Breast epithelium (tissue), 3 donors: ENCODE measurements around the gene ZNF609.

ENCODE experiments used
- POLR2A ChIP-seq: fragments of 450-650 bp; IDR thresholded peaks from one replicate; pipeline ENCODE4 v1.6.1; 2016; ENCODE audit warnings: antibody characterized with exemption, mild to moderate bottlenecking, moderate library complexity
- POLR2AphosphoS5 ChIP-seq, 3 donors: sonication (generic); formaldehyde crosslinking; IDR thresholded peaks; one replicate each; pipeline ENCODE4 v1.6.1; 2017; ENCODE audit warnings: antibody characterized with exemption in 3 of 3
- TF ChIP-seq, protein P1 (sequence below), 3 donors: fragments of 450-650 bp; IDR thresholded peaks; one replicate each; pipeline ENCODE4 v1.5.1; 2016 to 2017; ENCODE audit warnings: antibody characterized with exemption in 3 of 3, mild to moderate bottlenecking in 3 of 3, moderate library complexity in 3 of 3

- TF ChIP-seq, protein P1, sequence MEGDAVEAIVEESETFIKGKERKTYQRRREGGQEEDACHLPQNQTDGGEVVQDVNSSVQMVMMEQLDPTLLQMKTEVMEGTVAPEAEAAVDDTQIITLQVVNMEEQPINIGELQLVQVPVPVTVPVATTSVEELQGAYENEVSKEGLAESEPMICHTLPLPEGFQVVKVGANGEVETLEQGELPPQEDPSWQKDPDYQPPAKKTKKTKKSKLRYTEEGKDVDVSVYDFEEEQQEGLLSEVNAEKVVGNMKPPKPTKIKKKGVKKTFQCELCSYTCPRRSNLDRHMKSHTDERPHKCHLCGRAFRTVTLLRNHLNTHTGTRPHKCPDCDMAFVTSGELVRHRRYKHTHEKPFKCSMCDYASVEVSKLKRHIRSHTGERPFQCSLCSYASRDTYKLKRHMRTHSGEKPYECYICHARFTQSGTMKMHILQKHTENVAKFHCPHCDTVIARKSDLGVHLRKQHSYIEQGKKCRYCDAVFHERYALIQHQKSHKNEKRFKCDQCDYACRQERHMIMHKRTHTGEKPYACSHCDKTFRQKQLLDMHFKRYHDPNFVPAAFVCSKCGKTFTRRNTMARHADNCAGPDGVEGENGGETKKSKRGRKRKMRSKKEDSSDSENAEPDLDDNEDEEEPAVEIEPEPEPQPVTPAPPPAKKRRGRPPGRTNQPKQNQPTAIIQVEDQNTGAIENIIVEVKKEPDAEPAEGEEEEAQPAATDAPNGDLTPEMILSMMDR (IDR thresholded peaks at IDR 0.05) = no peak
- TF ChIP-seq POLR2AphosphoS5 (IDR thresholded peaks at IDR 0.05) = no peak
- no peak for TF ChIP-seq POLR2A
Observed at GRCh38 chr15:64443016-64443415, 17.4 kb upstream of the ZNF609 start.
